ENCODE results near the gene CD1B. TPM values are rescaled to one million over a fixed set of nuclear protein-coding genes. Genes with fewer than 3 reads are reported as not detected.
"Not testable (repeated sequence)": the region's sequence is repeated elsewhere in the genome, so short reads cannot be mapped to it uniquely, and the experiment has no call there.

Gene CD1B
- not detected in 2 replicates for total RNA-seq
- not detected in 2 replicates for polyA plus RNA-seq

GRCh38 chr1:158331481-158332150, at the start of gene CD1B:
TSS of gene CD1B (minus strand) at chr1:158331531. CDS start at chr1:158331423, 108 bp downstream.
- Histone ChIP-seq H3K27me3 (no peaks in the 10 kb centered on the region), H3K9me3 (ENCODE audit: low read depth) (no peaks in the 10 kb centered on the region), H3K27ac (no peak within 1 kb of the TSS), H3K36me3 (no peaks in the 10 kb centered on the region), H3K4me3 (no peak within 1 kb of the TSS), H3K4me1 (ENCODE audit: low read depth) (no peaks in the 10 kb centered on the region)
- no peak for TF ChIP-seq CTCF (IDR thresholded peaks at IDR 0.05; ENCODE audit: low read depth, low read length)
- no peak for DNase-seq (ENCODE audit: low read depth in 1 of 2, low spot score in 1 of 2)

- Histone ChIP-seq H3K4me1 (ENCODE audit: low read depth) (no peaks in the 10 kb centered on the region), H3K27me3 (no peaks in the 10 kb centered on the region), H3K4me3 (no peak overlapping the region), H3K36me3 (no peaks in the 10 kb centered on the region), H3K9me3 (ENCODE audit: low read depth) (no peaks in the 10 kb centered on the region), H3K27ac (no peak overlapping the region)
- TF ChIP-seq CTCF (IDR thresholded peaks at IDR 0.05; ENCODE audit: low read depth, low read length) = no peak
- no peak for DNase-seq (ENCODE audit: low read depth in 1 of 2, low spot score in 1 of 2)
These were observed 43.5 kb upstream of the CD1B start for GRCh38 chr1:158374860-158375259.

GRCh38 chr1:158374101-158374500, 42.8 kb upstream of the CD1B start:
- H3K36me3 ChIP-seq; H3K27ac ChIP-seq; DNase-seq (ENCODE audit: low read depth in 1 of 2, low spot score in 1 of 2); H3K27me3 ChIP-seq; H3K4me3 ChIP-seq; H3K4me1 ChIP-seq (ENCODE audit: low read depth); H3K9me3 ChIP-seq (ENCODE audit: low read depth): not testable (repeated sequence)

- no peak for TF ChIP-seq CTCF (IDR thresholded peaks at IDR 0.05; ENCODE audit: low read depth, low read length)
- no peak for DNase-seq (ENCODE audit: low read depth in 1 of 2, low spot score in 1 of 2)
These were observed 40.0 kb upstream of the CD1B start for GRCh38 chr1:158371188-158371953.

GRCh38 chr1:158366783-158367182, 35.5 kb upstream of the CD1B start:
- no peaks in the 10 kb centered on the region for H3K27me3 ChIP-seq
- H3K36me3 ChIP-seq = no peaks in the 10 kb centered on the region
- no peak overlapping the region for H3K4me3 ChIP-seq
- H3K27ac ChIP-seq = no peak overlapping the region
- no peaks in the 10 kb centered on the region for H3K4me1 ChIP-seq (ENCODE audit: low read depth)
- no peak for DNase-seq (ENCODE audit: low read depth in 1 of 2, low spot score in 1 of 2)
- no peaks in the 10 kb centered on the region for H3K9me3 ChIP-seq (ENCODE audit: low read depth)
- no peak for TF ChIP-seq CTCF (IDR thresholded peaks at IDR 0.05; ENCODE audit: low read depth, low read length)

More at GRCh38 chr1:158371188-158371953, 40.0 kb upstream of the CD1B start:
- Histone ChIP-seq H3K27me3 (no peaks in the 10 kb centered on the region), H3K36me3 (no peaks in the 10 kb centered on the region), H3K27ac (no peak overlapping the region), H3K4me3 (no peak overlapping the region), H3K4me1 (ENCODE audit: low read depth) (no peaks in the 10 kb centered on the region), H3K9me3 (ENCODE audit: low read depth) (no peaks in the 10 kb centered on the region)

GRCh38 chr1:158362941-158363340, 31.6 kb upstream of the CD1B start:
- Histone ChIP-seq H3K27ac (no peak overlapping the region), H3K36me3 (no peaks in the 10 kb centered on the region), H3K4me1 (ENCODE audit: low read depth) (no peaks in the 10 kb centered on the region), H3K4me3 (no peak overlapping the region), H3K27me3 (no peaks in the 10 kb centered on the region), H3K9me3 (ENCODE audit: low read depth) (no peaks in the 10 kb centered on the region)
- no peak for TF ChIP-seq CTCF (IDR thresholded peaks at IDR 0.05; ENCODE audit: low read depth, low read length)
- no peak for DNase-seq (ENCODE audit: low read depth in 1 of 2, low spot score in 1 of 2)

All from cardiac muscle cell (in vitro differentiated cells and primary cell).